GM19328 (cell line): Measurements from ENCODE around the gene PTH.

Experiments used
- ATAC-seq: cut with Tn5 transposase; IDR thresholded peaks from one replicate; pipeline ENCODE4 v1.9.1; 2021; ENCODE audit warnings: mild to moderate bottlenecking, moderate library complexity; ENCODE audit not compliant: unreplicated experiment

PTH gene

GRCh38 chr11:13495929-13496328 is at the start of gene PTH:
TSS of gene PTH (minus strand) at chr11:13495997. CDS start at chr11:13492855, 3,142 bp downstream.
- ATAC-seq: no peak

DNA sequence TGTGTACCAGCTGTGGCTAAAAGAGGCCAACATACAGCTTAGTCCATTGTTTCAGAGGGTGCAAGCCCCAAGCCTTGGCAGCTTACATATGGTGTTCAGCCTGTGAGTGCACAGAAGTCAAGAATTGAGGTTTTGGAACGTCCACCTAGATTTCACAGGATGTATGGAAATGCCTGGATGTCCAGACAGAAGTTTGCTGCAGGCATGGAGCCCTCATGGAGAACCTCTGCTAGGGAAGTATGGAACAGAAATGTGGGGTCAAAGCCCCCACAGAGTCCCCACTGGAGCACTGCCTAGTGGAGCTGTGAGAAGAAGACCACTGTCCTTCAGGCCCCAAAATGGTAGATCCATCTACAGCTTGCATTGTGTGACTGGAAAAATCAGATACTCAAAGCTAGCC is 42.2 kb upstream of the PTH start:
- ATAC-seq: no peak

DNA sequence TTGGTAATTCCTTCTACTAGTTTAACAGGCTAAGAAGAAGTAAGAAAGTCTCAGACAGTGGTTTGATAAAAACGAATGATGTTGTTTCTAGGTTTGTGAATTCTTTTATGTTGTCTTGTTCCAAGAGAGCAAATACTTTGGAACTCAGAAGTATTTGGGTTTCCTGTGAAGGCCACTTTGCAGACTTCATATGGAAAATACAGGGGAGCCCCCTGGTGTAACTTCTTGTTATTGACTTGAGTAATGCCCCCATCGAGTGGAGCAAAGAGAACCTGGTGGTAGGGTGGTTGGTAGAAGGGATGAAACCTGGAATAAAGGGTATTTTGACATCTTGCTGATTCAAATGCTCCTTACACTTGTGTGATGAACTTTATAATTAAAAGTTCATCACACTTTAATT is 40.0 kb upstream of the PTH start:
- ATAC-seq: no peak

GRCh38 chr11:13534358-13534757 is 38.6 kb upstream of the PTH start:
- ATAC-seq: no peak

- no peak for ATAC-seq
Measured at GRCh38 chr11:13525257-13525656, 29.5 kb upstream of the PTH start.

DNA sequence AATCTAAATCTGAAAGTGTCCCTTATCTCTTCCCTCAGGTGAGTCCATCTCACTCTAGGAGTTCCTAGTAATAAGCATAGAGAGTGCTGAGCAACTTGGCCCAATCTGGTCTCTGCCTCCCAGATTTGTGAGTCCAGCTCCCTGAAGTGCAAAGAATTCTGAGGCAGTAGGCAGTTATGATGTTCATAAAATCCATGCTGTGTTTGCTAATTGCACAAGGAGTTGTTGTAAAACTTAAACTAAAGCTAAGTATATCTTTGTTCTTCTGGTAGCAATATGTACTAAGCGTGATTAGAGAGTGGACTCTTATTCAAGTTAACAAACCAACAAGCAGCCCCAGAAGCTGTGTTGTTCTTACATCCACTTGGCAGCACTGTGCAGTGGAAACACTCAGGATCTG is 7.6 kb upstream of the PTH start:
- ATAC-seq: no peak

- no peak for ATAC-seq
Measured at GRCh38 chr11:13502492-13502891, 6.7 kb upstream of the PTH start.

- no peak for ATAC-seq
Measured at GRCh38 chr11:13494051-13494450, 1.7 kb downstream of the PTH start.

GRCh38 chr11:13487661-13488030 is 8.2 kb downstream of the PTH start:
- ATAC-seq: no peak

DNA sequence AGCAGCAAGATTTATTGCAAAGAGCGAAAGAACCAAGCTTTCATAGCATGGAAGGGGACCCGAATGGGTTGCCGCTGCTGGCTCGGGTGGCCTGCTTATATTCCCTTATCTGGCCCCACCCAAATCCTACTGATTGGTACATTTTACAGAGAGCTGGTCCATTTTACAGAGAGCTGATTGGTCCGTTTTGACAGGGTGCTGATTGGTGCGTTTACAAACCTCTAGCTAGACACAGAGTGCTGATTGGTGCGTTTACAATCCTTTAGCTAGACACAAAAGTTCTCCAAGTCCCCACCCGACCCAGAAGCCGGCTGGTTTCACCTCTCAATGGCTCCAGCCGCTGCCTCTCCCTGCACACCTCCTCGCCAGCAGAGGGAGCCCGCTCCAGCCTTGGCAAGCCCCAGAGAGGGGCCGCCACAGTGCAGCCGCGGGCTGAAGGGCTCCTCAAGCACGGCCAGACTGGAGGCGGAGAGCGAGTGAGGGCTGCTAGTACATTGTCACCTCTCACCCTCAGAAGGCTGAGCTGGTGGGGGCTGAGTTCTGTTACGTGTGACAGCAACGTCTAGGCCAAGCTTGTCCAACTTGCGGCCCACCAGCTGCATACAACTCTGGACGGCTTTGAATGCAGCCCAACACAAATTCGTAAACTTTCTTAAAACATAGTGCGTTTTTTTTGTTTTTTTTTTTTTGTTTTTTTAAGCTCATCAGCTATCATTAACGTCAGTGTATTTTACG is 8.7 kb downstream of the PTH start:
- ATAC-seq: no peak

DNA sequence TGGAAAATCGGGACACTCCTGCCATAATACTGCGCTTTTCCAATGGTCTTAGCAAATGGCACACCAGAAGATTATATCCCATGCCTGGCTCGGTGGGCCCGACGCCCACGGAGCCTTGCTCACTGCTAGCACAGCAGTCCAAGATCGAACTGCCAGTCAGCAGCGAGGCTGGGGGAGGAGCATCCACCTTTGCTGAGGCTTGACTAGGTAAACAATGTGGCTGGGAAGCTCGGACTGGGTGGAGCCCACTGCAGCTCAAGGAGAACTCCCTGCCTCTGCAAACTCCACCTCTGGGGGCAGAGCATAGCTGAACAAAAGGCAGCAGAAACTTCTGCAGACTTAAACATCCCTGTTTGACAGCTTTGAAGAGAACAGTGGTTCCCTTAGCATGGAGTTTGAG is 15.6 kb downstream of the PTH start:
- no peak for ATAC-seq

GRCh38 chr11:13479688-13480087 is 16.1 kb downstream of the PTH start:
- no peak for ATAC-seq

DNA sequence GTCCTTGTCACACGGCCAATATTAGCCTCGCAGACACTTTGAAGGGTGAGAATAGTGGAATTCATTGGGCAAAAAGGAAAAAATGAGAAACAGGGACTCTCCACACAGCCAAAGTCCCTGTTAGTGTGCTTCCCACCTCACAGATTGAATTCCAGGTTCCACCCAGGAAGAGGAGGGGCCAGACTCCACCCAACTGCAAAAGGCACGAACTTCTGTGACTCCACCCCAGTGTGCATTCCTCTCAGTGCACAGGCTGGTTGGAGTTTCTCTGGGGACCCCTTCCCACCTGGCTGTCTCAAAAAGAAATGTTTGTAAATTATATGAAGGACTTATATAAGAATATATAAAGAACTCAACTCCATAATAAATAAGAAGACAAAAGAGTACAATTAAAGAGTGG is 20.7 kb downstream of the PTH start:
- no peak for ATAC-seq

- ATAC-seq: no peak
Measured at GRCh38 chr11:13473013-13473722, 22.6 kb downstream of the PTH start.

DNA sequence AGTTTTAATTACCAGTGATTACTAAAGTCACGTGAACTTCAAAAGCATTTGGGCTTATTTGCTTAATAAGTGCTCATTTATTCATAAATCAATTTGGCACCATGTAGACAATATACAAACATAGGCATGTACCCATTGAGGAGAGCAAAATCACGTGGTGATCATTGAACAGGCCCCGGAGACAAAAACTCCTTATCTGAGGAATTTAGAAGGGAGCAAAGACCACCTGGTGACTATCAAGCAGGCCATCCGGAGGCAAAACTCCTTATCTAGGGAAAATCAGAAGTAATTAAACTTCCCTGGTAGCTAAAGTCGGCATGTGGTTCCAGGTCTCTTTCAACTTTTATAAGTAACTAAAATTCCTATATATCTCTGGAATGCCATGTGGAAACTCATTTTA is 27.0 kb downstream of the PTH start:
- no peak for ATAC-seq

- ATAC-seq: no peak
Measured at GRCh38 chr11:13465909-13466371, 29.9 kb downstream of the PTH start.

- ATAC-seq: no peak
Measured at GRCh38 chr11:13463779-13464290, 32.0 kb downstream of the PTH start.

DNA sequence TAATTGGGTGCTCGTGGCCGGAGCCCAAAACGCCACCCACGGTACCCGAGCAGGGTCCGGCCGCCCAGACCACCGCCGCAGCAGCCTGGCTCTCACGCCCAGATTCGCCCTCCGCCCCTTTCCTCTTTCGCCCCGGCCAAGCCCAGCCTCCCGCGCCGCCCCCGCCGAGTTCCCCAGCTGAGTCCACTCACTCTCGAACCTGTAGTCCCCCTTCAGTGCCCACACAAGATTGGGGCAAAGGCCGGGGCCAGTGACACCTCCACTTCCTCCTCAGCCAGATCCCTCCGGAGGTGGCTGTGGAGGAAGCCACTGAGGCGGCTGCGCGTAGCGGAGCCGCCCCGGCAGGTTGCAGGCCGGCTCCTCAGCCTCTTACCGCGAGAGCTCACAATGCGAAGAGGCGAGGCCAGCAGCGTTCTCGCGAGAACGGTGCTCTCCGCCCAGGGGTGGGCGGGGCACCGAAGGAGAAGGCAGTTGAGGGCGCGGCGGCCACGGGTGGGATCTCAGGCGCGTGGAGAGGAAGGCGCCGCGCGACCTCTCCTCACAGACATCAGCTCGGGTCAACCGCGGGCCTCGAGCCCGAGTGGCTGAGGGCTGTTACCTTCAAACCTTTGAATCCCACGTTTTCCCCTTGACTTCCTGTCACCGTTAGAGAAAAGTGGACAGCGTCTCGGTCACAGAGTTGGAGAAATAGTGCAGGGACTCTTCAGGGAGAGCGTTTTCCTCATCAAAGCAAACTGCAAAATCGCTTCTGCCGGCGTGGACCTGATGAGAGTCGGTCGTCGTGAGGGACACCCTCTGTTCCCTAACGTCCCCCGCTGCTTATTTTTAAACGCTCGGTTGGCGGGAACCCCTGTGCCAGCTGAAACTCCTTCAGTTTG is 32.7 kb downstream of the PTH start, which contains the start of gene BTBD10:
Gene BTBD10 (minus strand): TSS at position 322 of the 878 bp plus-strand sequence. CDS start 18,098 bp downstream, outside the sequence.
- peak; percentile 96 for ATAC-seq

- peak; percentile 42 for ATAC-seq
Measured at GRCh38 chr11:13462311-13462900, 33.4 kb downstream of the PTH start.

DNA sequence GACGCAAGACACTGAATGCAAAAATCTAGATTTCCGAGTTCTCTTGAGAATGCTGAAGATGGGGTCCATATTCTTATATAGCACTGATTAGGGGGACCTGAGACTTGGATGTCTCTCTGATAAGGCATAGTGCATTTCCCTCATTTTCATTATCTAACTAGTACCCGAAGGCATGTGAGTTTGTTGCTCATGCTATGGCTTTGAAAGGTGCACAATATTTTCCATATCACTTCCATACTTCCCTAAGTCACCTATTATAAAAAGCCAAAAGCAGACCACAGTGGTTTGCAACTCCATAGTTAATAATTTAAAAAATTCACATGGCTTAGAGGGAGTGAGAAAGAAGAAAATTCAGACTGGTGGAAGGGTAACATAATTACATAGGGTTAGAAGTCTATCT is 34.5 kb downstream of the PTH start:
- no peak for ATAC-seq
